Cardiac septum (tissue), 1 donor: Measurements from ENCODE around the gene PPHLN1. TPM values are rescaled to one million over a fixed set of nuclear protein-coding genes. Genes with fewer than 3 reads are reported as not detected.

Experiments
- microRNA-seq: library from miRNA; unstranded; fragments of <30 nt; microRNA quantifications from one replicate; pipeline ENCODE4 v1.2.0, GENCODE V29; 2020
- total RNA-seq: library from RNA; stranded (reverse); fragmentation: NEBNext Ultra II Directional; extraction: Animal tissue kit (Norgen Biotek cat#: 25700); gene quantifications from one replicate; pipeline ENCODE4 v1.2.1, GENCODE V29; 2021
- donor health status: DM: no; HTN: no; CAD: no.

Gene PPHLN1
- total RNA-seq, 1 donor from 2014 or later: 33.7 TPM

Small RNA genes within 50 kb of the gene (microRNA-seq; reads per million reads assigned to microRNA genes)
- gene MIR7851: not detected

Other genes starting within 250 kb of the PPHLN1 start
- gene GXYLT1, start 181.3 kb upstream of the PPHLN1 start, total RNA-seq: 6.5 TPM
- gene YAF2, start 87.9 kb upstream of the PPHLN1 start, total RNA-seq: 84.8 TPM
- gene ZCRB1, start 73 bp upstream of the PPHLN1 start, total RNA-seq: 57.1 TPM